ENCODE results near the gene TXNRD2.

The TXNRD2 gene

DNA sequence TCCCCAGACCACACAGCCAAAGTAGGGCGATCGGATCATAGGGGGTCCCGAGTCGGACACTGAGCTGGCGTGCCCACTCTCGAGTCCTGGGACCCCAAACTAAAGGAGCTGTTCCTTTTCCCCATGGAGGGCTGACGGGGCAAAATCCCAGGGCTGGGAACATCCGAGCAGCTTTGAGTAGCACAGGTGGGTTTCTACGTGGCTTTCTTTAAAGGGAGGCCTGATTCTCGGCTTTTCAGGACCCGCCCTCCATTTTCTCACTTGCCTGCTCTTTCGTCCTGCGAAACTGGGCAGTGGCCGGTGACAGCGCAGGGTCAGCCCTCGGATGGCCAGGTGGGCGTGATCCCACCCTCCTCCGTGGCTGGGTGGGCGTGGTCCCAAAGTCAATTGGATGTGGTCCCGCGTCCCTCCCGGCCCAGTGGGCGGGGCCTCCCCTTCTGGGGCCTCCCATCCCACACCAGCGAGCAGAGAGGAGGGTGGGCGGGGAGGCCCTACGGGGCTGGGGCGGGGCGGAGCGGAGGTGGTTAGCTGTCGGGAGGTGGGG is 17.5 kb upstream of the TXNRD2 start:
- Histone ChIP-seq H3K4me1 (ENCODE audit: control insufficient read depth, insufficient read depth, low read length) (peaks cover 11% of the 10 kb centered on the region), H3K36me3 (ENCODE audit: control insufficient read depth, insufficient read depth, low read length) (no peaks in the 10 kb centered on the region; the same call in 1 of the 2 replicates), H3K4me3 (ENCODE audit: low read length) (peak overlapping the region; percentile 37; the same call in 1 of the 2 replicates), H3K27me3 (ENCODE audit: control insufficient read depth, insufficient read depth, low read length) (no peaks in the 10 kb centered on the region), H3K9me3 (ENCODE audit: control insufficient read depth, insufficient read depth, low read length) (no peaks in the 10 kb centered on the region), H3K27ac (ENCODE audit: low read length) (no peak overlapping the region)
- no CpG with 5 or more reads among the region's 30 CpGs for WGBS (ENCODE audit: insufficient coverage, insufficient read length)
- peak; percentile 93 for DNase-seq (ENCODE audit: low read depth, low spot score)

DNA sequence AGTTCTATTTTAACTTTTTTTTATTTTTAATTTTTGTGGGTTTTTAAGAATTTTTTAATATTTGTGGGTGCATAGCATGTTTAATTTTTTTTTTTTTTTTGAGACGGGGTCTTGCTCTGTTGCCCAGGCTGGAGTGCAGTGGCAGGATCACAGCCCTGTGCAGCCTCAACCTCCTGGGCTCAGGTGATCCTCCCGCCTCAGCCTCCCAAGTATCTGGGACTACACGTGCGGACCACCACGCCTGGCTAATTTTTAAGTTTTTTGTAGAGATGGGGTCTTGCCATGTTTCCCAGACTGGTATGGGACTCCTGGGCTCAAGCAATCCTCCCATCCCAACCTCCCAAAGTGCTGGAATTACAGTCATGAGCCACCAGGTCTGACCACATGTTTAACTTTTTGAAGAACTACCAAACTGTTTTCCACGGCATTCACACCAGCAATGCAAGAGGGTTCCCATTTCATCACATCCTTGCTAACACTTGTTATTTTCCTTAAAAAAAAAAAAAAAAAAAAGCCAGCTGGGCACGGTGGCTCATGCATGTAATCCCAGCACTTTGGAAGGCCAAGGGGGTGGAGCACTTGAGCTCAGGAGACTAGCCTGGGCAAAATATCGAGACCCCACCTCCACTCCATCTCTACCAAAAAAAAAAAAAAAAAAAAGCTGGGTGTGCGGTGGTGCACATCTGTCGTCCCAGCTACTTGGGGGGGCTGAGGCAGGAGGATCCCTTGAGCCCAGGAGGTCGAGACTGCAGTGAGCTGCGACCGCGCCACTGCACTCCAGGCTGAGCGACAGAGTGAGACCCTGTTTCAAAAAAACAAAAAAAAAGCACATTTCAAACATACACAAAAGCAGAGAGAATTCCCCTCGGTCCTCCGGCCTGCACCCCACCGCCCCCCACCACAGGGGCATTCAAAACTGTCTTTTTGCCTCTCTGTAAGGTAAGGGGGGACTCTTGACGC is 16.7 kb upstream of the TXNRD2 start:
- H3K36me3 ChIP-seq (ENCODE audit: control insufficient read depth, insufficient read depth, low read length) = no peaks in the 10 kb centered on the region; the same call in 1 of the 2 replicates
- no peaks in the 10 kb centered on the region for H3K27me3 ChIP-seq (ENCODE audit: control insufficient read depth, insufficient read depth, low read length)
- no peaks in the 10 kb centered on the region for H3K9me3 ChIP-seq (ENCODE audit: control insufficient read depth, insufficient read depth, low read length)
- WGBS (ENCODE audit: insufficient coverage, insufficient read length) = no CpG with 5 or more reads among the region's 19 CpGs
- H3K4me3 ChIP-seq (ENCODE audit: low read length) = peak overlapping the region; percentile 37; the same call in 1 of the 2 replicates
- DNase-seq (ENCODE audit: low read depth, low spot score) = no peak
- peaks cover 7% of the 10 kb centered on the region for H3K4me1 ChIP-seq (ENCODE audit: control insufficient read depth, insufficient read depth, low read length)
- no peak overlapping the region for H3K27ac ChIP-seq (ENCODE audit: low read length)

DNA sequence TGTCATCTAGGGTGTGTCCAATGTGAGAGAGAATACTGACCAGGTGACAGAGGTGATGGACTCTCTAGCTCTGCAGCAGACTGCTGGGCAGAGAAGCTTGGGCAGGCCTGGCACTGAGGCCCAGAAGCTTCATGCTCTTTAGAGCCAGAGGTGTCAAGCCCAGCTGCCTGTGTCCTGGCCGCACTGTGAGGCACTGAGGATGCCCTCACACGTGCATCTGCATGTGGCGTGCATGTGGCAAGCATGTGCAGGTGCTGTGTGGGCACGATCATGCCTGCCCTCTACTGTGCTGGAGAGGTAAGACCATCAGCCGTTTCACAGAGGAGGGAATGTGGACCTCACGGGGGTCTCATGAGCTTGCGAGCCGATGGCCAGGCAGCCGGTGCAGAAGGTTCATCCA is 15.8 kb upstream of the TXNRD2 start:
- no peaks in the 10 kb centered on the region for H3K9me3 ChIP-seq (ENCODE audit: control insufficient read depth, insufficient read depth, low read length)
- no CpG with 5 or more reads among the region's 9 CpGs for WGBS (ENCODE audit: insufficient coverage, insufficient read length)
- no peak overlapping the region for H3K27ac ChIP-seq (ENCODE audit: low read length)
- DNase-seq (ENCODE audit: low read depth, low spot score) = no peak
- peaks cover 2% of the 10 kb centered on the region; the same call in 1 of the 2 replicates for H3K4me1 ChIP-seq (ENCODE audit: control insufficient read depth, insufficient read depth, low read length)
- no peak overlapping the region for H3K4me3 ChIP-seq (ENCODE audit: low read length)
- no peaks in the 10 kb centered on the region for H3K27me3 ChIP-seq (ENCODE audit: control insufficient read depth, insufficient read depth, low read length)
- no peaks in the 10 kb centered on the region for H3K36me3 ChIP-seq (ENCODE audit: control insufficient read depth, insufficient read depth, low read length)

DNA sequence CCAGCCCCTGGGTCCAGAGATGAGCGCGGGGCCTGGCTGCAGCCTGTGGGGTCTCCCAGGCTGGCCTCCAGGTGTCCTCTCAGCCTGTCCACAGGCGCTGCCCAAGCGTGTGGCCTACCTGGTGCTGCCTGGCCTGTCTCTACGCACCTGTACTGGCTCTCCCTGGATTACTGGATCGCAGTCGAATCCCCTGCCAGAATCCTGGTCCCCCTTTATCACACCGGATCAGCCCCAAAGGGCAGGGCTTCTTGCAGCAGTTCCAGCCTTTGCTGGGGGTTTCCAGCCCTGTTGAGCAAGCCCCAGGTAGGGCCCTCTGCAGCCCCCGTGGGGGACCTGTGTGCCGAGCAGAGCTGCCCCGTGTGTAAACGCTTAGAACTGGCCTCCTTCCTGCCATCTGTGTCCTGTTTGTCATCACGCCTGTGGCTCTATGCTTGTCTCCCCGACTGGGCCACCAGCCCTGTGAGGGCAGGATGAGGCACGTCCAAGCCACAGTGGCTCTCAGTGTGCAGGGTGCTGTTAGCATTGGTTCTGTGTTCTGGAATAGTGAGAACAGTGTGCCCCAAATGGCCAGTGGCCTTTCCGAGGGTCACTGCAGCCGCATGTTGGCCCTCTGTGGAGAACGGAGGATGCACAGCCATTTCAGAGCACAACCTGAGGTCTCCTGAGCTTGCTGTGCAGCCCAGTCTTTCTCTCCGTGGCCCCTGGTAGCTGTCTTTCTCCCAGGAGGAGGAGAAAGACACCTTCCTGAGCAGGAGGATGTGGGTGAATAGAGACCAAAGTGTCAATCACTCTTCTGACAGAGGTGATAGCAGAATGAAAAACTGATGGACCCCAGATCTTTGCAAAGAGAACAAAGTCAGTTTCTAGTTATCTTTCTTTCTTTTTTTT is 13.9 kb upstream of the TXNRD2 start:
- H3K36me3 ChIP-seq (ENCODE audit: control insufficient read depth, insufficient read depth, low read length) = no peaks in the 10 kb centered on the region
- H3K4me3 ChIP-seq (ENCODE audit: low read length) = no peak overlapping the region
- no peaks in the 10 kb centered on the region for H3K27me3 ChIP-seq (ENCODE audit: control insufficient read depth, insufficient read depth, low read length)
- H3K4me1 ChIP-seq (ENCODE audit: control insufficient read depth, insufficient read depth, low read length) = peaks cover 2% of the 10 kb centered on the region; the same call in 1 of the 2 replicates
- no peaks in the 10 kb centered on the region for H3K9me3 ChIP-seq (ENCODE audit: control insufficient read depth, insufficient read depth, low read length)
- DNase-seq (ENCODE audit: low read depth, low spot score) = no peak
- WGBS (ENCODE audit: insufficient coverage, insufficient read length) = no CpG with 5 or more reads among the region's 19 CpGs
- H3K27ac ChIP-seq (ENCODE audit: low read length) = no peak overlapping the region

DNA sequence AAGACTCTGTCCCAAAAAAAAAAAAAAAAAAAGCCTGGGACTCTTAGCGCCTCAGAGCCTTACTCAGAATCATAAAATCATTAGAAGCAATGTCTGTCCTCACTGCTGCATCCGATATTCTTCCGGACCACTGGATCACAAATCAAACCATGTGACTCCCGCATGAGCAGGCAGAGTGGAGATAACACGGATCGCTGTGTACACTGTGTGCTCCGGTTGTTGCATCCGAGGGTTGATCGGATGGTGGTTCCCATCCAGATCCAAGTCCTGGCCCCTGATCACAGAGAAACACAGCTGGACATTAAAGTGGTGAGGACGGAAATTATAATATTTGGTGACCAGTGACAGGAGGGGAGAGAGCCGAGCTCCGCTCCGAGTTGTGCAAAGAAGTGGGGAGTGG is 9.7 kb upstream of the TXNRD2 start:
- no peaks in the 10 kb centered on the region for H3K9me3 ChIP-seq (ENCODE audit: control insufficient read depth, insufficient read depth, low read length)
- H3K4me3 ChIP-seq (ENCODE audit: low read length) = no peak overlapping the region
- H3K4me1 ChIP-seq (ENCODE audit: control insufficient read depth, insufficient read depth, low read length) = no peaks in the 10 kb centered on the region
- no peak overlapping the region for H3K27ac ChIP-seq (ENCODE audit: low read length)
- DNase-seq (ENCODE audit: low read depth, low spot score) = no peak
- WGBS (ENCODE audit: insufficient coverage, insufficient read length) = no CpG with 5 or more reads among the region's 13 CpGs
- no peaks in the 10 kb centered on the region for H3K27me3 ChIP-seq (ENCODE audit: control insufficient read depth, insufficient read depth, low read length)
- H3K36me3 ChIP-seq (ENCODE audit: control insufficient read depth, insufficient read depth, low read length) = no peaks in the 10 kb centered on the region

DNA sequence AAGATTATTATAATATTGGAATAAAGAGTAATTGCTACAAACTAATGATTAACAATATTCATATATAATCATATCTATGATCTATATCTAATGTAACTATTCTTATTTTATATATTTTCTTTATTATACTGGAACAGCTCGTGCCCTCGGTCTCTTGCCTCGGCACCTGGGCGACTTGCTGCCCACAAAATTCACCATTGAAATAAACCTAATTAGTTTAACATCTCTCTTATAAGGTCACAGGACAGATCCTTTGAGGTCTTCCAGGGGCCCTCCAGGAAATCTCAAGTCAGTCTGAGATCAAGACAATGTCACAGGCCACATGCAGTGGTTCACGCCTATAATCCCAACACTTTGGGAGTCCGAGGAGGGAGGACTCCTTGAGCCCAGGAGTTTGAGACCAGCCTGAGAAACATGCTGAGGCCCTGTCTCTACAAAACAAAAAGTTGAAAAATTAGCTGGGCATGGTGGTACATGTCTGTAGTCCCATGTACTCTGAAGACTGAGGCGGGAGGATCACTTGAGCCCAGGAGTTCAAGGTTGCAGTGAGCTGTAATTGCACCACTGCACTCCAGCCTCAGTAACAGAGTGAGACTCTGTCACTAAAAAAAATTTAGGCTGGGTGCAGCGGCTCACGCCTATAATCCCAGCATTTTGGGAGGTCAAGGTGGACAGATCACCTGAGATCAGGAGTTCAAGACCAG is 6.6 kb upstream of the TXNRD2 start:
- no CpG with 5 or more reads among the region's 9 CpGs for whole genome bisulfite sequencing (ENCODE audit: insufficient coverage, insufficient read length)
- Histone ChIP-seq H3K27ac (ENCODE audit: low read length) (no peak overlapping the region), H3K4me3 (ENCODE audit: low read length) (no peak overlapping the region), H3K4me1 (ENCODE audit: control insufficient read depth, insufficient read depth, low read length) (no peaks in the 10 kb centered on the region), H3K9me3 (ENCODE audit: control insufficient read depth, insufficient read depth, low read length) (no peaks in the 10 kb centered on the region), H3K36me3 (ENCODE audit: control insufficient read depth, insufficient read depth, low read length) (no peaks in the 10 kb centered on the region), H3K27me3 (ENCODE audit: control insufficient read depth, insufficient read depth, low read length) (no peaks in the 10 kb centered on the region)
- no peak for DNase-seq (ENCODE audit: low read depth, low spot score)

DNA sequence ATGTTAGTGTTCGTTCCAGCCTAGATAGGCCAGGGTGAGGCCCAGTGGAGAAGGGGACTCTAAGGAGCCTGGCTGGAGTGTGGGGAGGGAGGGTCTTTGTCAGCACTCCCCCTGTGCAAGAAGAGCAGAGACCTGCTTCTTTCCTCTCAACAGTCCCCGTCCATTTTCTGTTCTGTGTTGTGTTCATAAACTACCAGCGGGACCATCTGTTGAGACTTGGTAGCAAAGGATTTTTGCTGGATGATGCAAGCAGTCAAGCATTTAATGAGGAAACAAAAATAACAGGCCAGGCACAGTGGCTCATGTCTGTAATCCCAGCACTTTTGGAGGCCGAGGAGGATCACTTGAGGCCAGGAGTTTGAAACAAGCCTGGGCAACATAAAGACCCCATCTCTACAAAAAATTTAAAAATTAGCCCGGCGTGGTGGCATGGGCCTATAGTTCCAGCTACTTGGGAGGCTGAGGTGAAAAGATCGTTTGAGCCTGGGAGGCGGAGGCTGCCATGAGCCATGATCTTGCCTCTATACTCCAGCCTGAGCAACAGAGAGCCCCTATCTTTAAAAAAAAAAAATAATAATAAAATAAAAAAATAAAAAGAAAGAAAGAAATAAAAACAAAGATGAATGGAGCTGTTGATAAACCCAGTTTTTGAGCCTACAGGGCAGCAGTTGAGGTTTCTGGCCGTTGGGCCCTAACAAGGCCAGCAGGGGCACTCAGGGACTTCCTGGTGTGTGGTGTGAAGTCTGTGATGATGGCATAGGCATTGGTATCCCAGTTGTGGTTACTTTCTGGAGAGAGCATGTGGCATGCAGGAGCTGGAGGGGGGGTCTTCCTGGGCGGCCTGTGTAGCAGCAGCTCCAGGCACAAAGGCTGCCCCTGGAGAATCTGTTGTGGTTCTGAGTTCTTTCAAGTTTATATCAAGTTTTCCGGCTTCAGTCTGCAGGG is 1.7 kb upstream of the TXNRD2 start:
- H3K27me3 ChIP-seq (ENCODE audit: control insufficient read depth, insufficient read depth, low read length) = no peaks in the 10 kb centered on the region
- no peaks in the 10 kb centered on the region for H3K36me3 ChIP-seq (ENCODE audit: control insufficient read depth, insufficient read depth, low read length)
- no peak overlapping the region for H3K4me3 ChIP-seq (ENCODE audit: low read length)
- H3K4me1 ChIP-seq (ENCODE audit: control insufficient read depth, insufficient read depth, low read length) = no peaks in the 10 kb centered on the region
- whole genome bisulfite sequencing (ENCODE audit: insufficient coverage, insufficient read length) = no CpG with 5 or more reads among the region's 11 CpGs
- no peaks in the 10 kb centered on the region for H3K9me3 ChIP-seq (ENCODE audit: control insufficient read depth, insufficient read depth, low read length)
- no peak for DNase-seq (ENCODE audit: low read depth, low spot score)
- no peak overlapping the region for H3K27ac ChIP-seq (ENCODE audit: low read length)

DNA sequence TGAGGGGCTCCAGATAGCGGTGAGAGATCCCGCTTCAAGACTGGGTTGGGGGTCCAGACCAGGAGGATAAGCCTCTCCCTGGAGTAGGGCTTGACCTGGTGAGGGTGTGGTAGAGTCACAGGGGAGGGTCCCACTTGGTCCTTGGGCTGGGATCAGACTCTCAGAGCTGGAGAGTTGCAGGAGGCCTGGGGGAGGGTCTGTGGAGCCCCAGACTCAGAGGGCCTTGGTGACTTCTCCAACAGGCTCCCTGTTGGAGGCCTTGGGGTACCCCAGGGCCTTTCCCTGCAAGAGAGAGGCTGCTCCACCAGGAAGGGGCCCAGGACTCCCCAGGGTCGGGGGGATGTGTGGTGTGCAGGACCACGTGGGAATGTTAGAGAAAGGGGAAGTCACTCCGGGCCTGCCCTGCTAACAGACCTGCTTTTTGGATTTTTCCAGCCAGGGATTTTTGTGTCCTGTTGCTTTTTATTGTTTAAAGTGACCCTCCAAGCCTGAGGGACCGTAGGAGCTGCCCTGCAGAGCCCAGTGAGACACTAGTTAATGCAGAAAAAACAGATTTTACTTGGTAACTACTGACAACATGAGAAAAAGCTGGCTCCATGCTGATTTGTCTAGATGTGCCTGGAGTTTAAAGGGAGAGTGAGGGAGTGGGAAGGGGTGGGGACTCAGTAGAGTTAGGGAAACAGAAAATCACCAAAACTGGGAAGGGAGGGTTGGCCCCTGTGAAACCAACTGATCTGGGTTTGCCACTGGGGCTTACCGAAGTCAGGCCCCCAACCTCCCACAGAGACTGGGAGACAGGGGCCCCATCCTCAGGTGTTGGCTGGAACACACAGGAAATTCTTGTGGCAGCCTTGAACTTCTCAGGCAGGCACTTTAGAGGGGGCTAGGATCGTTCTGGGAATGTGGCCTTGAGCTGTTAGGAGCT is 801 bp upstream of the TXNRD2 start:
- Histone ChIP-seq H3K9me3 (ENCODE audit: control insufficient read depth, insufficient read depth, low read length) (no peaks in the 10 kb centered on the region), H3K36me3 (ENCODE audit: control insufficient read depth, insufficient read depth, low read length) (no peaks in the 10 kb centered on the region), H3K27ac (ENCODE audit: low read length) (no peak overlapping the region), H3K4me3 (ENCODE audit: low read length) (no peak overlapping the region), H3K27me3 (ENCODE audit: control insufficient read depth, insufficient read depth, low read length) (no peaks in the 10 kb centered on the region), H3K4me1 (ENCODE audit: control insufficient read depth, insufficient read depth, low read length) (no peaks in the 10 kb centered on the region)
- no peak for DNase-seq (ENCODE audit: low read depth, low spot score)
- WGBS (ENCODE audit: insufficient coverage, insufficient read length) = no CpG with 5 or more reads among the region's 8 CpGs

Measured in iPS DF 6.9 (cell line).